GM21786 (cell line): ENCODE measurements around the gene RARRES2.
"Not testable (repeated sequence)": the region's sequence is repeated elsewhere in the genome, so short reads cannot be mapped to it uniquely, and the experiment has no call there.

Source experiments
- ATAC-seq: cut with Tn5 transposase; IDR thresholded peaks from one replicate; pipeline ENCODE4 v1.9.1; 2021; ENCODE audit not compliant: unreplicated experiment

RARRES2 gene

DNA sequence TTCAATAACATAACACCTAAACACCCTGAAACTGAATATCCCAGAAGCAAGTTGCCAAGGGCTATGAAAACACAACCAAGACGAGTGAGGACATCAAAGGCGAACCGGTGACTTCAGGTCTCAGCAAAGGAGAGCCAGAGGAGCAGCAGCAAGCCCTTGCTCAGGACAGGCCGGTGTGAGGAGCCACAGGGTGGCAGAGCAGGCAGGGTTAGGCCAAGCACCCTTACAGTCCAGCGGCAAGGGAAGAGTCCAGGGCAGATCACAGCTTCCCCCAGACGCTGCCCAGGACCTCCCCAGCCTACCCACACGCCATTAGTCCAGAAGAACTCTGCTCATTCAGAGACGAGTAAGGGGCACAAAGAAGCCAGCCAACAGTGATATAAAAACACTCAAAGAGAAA lies 45.8 kb downstream of the RARRES2 start:
- ATAC-seq = not testable (repeated sequence)

- not testable (repeated sequence) for ATAC-seq
These were observed 46.4 kb downstream of the RARRES2 start for GRCh38 chr7:150295027-150295426.

- not testable (repeated sequence) for ATAC-seq
These were observed 51.1 kb downstream of the RARRES2 start for GRCh38 chr7:150290317-150290716.

GRCh38 chr7:150288816-150289215 lies 52.6 kb downstream of the RARRES2 start:
- not testable (repeated sequence) for ATAC-seq
